ENCODE data around the gene AEBP1. TPM values are rescaled to one million over a fixed set of nuclear protein-coding genes. Genes with fewer than 3 reads are reported as not detected.

The AEBP1 gene
- total RNA-seq, 1 donor from 2014 or later: 64.1 TPM

DNA sequence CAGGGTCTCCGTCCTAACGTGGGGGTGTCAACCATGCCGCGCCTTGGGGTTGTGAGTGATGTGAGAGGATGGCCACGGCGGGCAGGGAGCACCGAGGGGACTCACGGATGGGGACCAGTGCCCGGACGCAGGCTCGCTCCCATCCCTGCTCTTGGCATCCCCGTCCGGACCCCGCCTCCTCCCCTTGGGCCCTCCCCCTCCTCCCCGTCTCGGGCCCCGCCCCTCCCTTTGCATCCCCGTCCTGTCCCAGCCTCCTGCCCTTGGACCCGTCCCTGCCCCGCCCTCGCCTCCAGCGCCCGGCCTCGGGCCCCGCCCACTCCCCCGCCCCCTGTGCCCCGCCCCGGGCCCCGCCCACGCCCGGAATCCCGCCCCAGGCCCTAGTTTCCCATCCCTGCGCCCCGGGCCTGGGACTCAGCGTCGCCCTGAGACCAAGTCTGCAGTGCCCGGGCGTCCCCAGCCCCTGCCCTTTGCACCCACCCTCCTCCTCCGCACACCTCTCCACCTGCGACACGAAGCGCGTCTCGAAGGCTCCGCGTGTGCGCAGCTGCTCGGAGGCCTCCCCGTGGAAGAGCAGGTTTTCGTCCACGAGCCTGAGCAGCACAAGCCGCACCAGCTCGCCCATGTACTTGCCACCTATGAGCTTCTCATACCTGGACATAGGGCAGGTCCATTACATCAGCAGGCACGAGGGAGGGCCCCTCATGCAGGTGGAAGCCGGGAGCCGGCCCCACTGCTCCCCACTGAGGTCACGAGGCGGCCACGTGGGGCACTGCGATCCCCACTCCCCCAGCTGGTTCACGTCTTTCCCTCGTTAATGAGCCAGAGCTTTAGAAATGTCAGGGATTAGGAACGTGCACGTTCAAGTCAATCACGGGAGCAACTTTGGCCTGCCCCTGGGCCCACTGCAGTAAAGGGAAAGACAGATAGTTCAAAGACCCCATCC lies 42.1 kb downstream of the AEBP1 start:
- peak overlapping the region; percentile 72 for H3K4me3 Mint-ChIP-seq
- TF ChIP-seq, protein P1, sequence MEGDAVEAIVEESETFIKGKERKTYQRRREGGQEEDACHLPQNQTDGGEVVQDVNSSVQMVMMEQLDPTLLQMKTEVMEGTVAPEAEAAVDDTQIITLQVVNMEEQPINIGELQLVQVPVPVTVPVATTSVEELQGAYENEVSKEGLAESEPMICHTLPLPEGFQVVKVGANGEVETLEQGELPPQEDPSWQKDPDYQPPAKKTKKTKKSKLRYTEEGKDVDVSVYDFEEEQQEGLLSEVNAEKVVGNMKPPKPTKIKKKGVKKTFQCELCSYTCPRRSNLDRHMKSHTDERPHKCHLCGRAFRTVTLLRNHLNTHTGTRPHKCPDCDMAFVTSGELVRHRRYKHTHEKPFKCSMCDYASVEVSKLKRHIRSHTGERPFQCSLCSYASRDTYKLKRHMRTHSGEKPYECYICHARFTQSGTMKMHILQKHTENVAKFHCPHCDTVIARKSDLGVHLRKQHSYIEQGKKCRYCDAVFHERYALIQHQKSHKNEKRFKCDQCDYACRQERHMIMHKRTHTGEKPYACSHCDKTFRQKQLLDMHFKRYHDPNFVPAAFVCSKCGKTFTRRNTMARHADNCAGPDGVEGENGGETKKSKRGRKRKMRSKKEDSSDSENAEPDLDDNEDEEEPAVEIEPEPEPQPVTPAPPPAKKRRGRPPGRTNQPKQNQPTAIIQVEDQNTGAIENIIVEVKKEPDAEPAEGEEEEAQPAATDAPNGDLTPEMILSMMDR (conservative IDR thresholded peaks at IDR 0.05): no peak
- H3K4me1 Mint-ChIP-seq (ENCODE audit: unreplicated experiment): peaks cover 19% of the 10 kb centered on the region
- H3K36me3 Mint-ChIP-seq: no peaks in the 10 kb centered on the region
- peak; percentile 82 for DNase-seq (ENCODE audit: extremely low spot score, unreplicated experiment)
- peaks cover 21% of the 10 kb centered on the region for H3K27me3 Mint-ChIP-seq
- H3K9me3 Mint-ChIP-seq: no peaks in the 10 kb centered on the region
- H3K27ac Mint-ChIP-seq: no peak overlapping the region

DNA sequence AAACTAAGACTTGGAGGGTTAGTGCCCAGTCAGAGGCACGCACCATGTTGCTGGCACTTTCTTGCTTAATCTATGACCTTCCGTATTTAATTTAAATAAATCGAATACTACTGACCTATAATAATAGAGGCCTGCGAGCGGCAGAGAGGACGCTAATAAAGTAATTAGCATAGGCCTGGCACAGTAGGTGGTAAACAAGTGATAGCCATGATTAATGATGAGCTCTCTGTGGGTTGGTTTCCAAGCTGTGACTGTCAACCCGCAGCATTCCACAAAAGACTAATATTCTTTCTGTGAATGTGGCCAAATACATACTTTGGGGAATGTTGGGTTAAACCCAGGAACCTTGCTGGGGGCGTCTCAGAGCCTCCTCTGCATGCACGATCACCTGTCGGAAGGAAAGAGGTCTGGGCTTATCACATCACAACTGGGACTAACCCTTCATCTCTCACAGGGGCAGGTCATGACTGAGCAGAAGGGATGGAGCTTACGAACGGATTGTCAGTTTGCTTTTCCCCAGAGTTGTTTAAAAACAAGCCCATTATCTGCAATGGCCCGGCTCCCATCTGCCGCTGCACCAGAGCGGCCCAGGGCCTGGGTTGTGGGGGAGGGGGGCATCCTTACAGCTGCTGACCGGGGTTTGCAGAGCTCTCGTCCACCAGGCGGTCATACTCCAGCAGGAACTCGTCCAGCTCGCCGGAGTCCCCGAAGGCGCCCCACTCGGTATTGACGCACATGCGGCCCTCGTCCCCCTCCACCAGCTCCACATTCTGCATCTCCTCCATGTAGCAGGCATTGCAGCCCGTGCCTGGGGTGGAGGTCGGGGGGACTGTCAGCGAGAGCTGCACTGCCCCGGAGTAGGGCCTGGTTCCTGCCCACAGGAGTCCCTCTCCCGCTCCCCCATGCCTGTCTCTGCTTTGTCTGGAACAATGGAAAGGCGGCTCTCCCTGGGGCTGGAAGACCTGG lies 43.2 kb downstream of the AEBP1 start:
- peak; percentile 65 for DNase-seq (ENCODE audit: extremely low spot score, unreplicated experiment)
- Mint-ChIP-seq H3K9me3 (no peaks in the 10 kb centered on the region), H3K36me3 (no peaks in the 10 kb centered on the region), H3K27me3 (peaks cover 21% of the 10 kb centered on the region), H3K27ac (peak overlapping the region; percentile 61), H3K4me1 (ENCODE audit: unreplicated experiment) (peaks cover 19% of the 10 kb centered on the region), H3K4me3 (peak overlapping the region; percentile 52)
- TF ChIP-seq, protein P1 (conservative IDR thresholded peaks at IDR 0.05): no peak

DNA sequence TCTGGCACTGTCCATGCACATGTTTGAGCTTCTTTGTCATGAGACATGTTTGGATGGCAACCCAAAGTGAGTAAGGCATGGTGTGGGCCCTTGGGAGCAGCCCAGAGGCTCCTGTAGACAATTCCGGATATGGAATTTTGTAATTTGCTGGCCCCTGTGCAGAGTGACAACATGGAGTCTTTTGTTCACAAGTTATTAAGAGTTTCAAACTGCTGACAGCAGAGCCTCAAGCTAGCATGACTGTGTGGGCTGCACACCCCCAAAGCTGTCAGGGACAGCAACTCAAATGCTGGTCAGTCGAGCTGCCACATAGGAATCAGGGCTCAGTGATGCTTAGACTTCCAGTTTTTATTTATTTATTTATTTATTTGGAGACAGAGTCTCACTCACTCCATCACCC lies 44.0 kb downstream of the AEBP1 start:
- TF ChIP-seq, protein P1 (conservative IDR thresholded peaks at IDR 0.05): no peak

DNA sequence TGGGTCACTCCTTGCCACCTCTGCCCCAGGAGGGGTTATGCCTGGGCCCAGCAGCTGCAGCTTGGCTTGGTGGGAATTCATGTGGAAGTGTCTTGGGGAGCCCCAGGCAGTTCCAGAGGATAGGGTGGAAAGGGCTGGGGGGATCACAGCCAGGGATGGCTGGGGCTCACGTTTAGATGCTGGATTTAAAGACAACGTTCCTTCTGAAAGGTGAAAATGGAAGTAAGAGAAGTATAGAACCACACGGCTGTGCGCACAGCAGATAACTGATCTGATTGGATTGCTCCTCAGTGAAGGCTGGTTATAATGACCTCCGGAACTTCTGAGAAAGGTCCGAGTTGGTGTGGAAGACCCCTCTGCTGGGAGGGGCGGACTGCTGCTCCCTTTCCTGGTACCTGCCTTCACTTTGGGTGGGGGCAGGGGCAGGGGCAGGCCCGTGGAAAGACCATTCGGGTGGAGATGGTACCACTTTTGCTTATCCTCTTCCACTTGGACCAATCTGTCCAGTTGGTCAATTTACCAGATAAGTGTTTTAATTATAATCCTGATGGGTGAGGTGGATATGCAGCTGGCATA lies 44.9 kb downstream of the AEBP1 start:
- DNase-seq (ENCODE audit: extremely low spot score, unreplicated experiment): peak; percentile 48
- Mint-ChIP-seq H3K27me3 (peaks cover 13% of the 10 kb centered on the region), H3K27ac (no peak overlapping the region), H3K9me3 (no peaks in the 10 kb centered on the region), H3K4me1 (ENCODE audit: unreplicated experiment) (peaks cover 19% of the 10 kb centered on the region), H3K36me3 (no peaks in the 10 kb centered on the region), H3K4me3 (no peak overlapping the region)
- TF ChIP-seq, protein P1 (conservative IDR thresholded peaks at IDR 0.05): no peak

More for the DNA sequence above, 44.0 kb downstream of the AEBP1 start:
- peak; percentile 29 for DNase-seq (ENCODE audit: extremely low spot score, unreplicated experiment)
- no peaks in the 10 kb centered on the region for H3K36me3 Mint-ChIP-seq
- peaks cover 19% of the 10 kb centered on the region for H3K4me1 Mint-ChIP-seq (ENCODE audit: unreplicated experiment)
- no peak overlapping the region for H3K4me3 Mint-ChIP-seq
- peaks cover 21% of the 10 kb centered on the region for H3K27me3 Mint-ChIP-seq
- H3K27ac Mint-ChIP-seq: no peak overlapping the region
- H3K9me3 Mint-ChIP-seq: no peaks in the 10 kb centered on the region

Measured in type B pancreatic cell (in vitro differentiated cells).